ENCODE results near the gene JMJD6.
A peak's percentile ranks its signal among the peaks of the same experiment; 100 is the strongest.

The JMJD6 gene

GRCh38 chr17:76672892-76673291 is 53.5 kb downstream of the JMJD6 start:
- TF ChIP-seq CTCF (IDR thresholded peaks at IDR 0.05; ENCODE audit: low read length, missing control alignments): no peak
- H3K4me3 ChIP-seq (replicated peaks; ENCODE audit: low read depth, low read length): no peak overlapping the region
- no peak for DNase-seq (ENCODE audit: low read depth)

GRCh38 chr17:76672270-76672851 is 54.0 kb downstream of the JMJD6 start:
- TF ChIP-seq CTCF (IDR thresholded peaks at IDR 0.05; ENCODE audit: low read length, missing control alignments): no peak
- H3K4me3 ChIP-seq (replicated peaks; ENCODE audit: low read depth, low read length): peak overlapping the region; percentile 86
- DNase-seq (ENCODE audit: low read depth): no peak

- peak overlapping the region; percentile 86 for H3K4me3 ChIP-seq (replicated peaks; ENCODE audit: low read depth, low read length)
- no peak for DNase-seq (ENCODE audit: low read depth)
- no peak for TF ChIP-seq CTCF (IDR thresholded peaks at IDR 0.05; ENCODE audit: low read length, missing control alignments)
Observed at GRCh38 chr17:76671912-76672262, 54.5 kb downstream of the JMJD6 start.

- peak; percentile 100 for DNase-seq (ENCODE audit: low read depth)
- no peak for TF ChIP-seq CTCF (IDR thresholded peaks at IDR 0.05; ENCODE audit: low read length, missing control alignments)
- H3K4me3 ChIP-seq (replicated peaks; ENCODE audit: low read depth, low read length): peak overlapping the region; percentile 86
Observed at GRCh38 chr17:76671123-76671911, 55.1 kb downstream of the JMJD6 start.

GRCh38 chr17:76670718-76671122 is 55.7 kb downstream of the JMJD6 start:
- no peak for DNase-seq (ENCODE audit: low read depth)
- H3K4me3 ChIP-seq (replicated peaks; ENCODE audit: low read depth, low read length): no peak overlapping the region
- no peak for TF ChIP-seq CTCF (IDR thresholded peaks at IDR 0.05; ENCODE audit: low read length, missing control alignments)

GRCh38 chr17:76670020-76670717 is 56.2 kb downstream of the JMJD6 start:
- DNase-seq (ENCODE audit: low read depth): no peak
- TF ChIP-seq CTCF (IDR thresholded peaks at IDR 0.05; ENCODE audit: low read length, missing control alignments): no peak
- no peak overlapping the region for H3K4me3 ChIP-seq (replicated peaks; ENCODE audit: low read depth, low read length)

Measured in fibroblast of pulmonary artery (primary cell).